Measurements from ENCODE around the gene B4GALT5.

The B4GALT5 gene

DNA sequence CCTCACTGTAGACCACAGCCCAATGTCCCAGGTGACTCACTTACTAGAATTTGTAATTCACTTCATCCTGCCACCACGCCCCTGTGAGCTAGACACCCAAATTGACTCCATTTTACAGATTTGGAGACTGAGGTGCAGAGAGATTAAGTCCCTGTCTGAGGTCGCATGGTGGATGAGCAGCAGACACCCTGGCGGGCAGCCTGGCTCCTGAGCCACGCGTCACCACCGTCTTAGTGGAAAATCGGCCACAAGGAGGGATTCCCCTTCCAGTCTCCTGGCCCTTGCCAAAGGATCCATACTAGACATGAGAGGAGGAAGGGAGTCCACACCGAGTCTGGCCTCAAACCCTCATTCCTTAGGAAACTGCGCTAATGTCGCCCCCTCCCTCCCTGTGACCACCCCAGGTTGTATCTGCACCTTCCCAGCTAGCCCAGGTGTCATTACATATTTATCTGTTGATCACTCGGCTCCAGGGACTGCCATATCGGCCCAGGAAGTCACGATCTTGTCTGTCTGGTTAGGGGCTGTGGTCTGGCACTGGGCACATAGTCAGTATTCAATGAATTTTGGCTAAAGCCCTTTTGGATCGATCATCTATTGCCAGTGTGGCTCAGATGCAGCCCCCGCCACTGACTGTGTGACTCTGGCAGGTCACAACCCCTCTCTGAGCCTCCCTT lies 120.1 kb downstream of the B4GALT5 start:
- H3K27ac Mint-ChIP-seq: peak overlapping the region; percentile 94 to 95
- H3K9me3 Mint-ChIP-seq: peaks cover 7 to 9% of the 10 kb centered on the region in 2 donors
- H3K27me3 Mint-ChIP-seq: peaks cover 11% of the 10 kb centered on the region
- peak overlapping the region; percentile 75 to 82 for H3K4me3 Mint-ChIP-seq
- no peak for ATAC-seq
- peak in 1 of 2 donors; percentile 38 for DNase-seq
- peaks cover 78% of the 10 kb centered on the region for H3K4me1 Mint-ChIP-seq

- H3K9me3 Mint-ChIP-seq: peaks cover 7 to 9% of the 10 kb centered on the region in 2 donors
- peaks cover 74% of the 10 kb centered on the region for H3K4me1 Mint-ChIP-seq
- H3K27ac Mint-ChIP-seq: peak overlapping the region in 1 of 2 donors; percentile 63
Measured at GRCh38 chr20:49592120-49592519, 121.6 kb downstream of the B4GALT5 start.

DNA sequence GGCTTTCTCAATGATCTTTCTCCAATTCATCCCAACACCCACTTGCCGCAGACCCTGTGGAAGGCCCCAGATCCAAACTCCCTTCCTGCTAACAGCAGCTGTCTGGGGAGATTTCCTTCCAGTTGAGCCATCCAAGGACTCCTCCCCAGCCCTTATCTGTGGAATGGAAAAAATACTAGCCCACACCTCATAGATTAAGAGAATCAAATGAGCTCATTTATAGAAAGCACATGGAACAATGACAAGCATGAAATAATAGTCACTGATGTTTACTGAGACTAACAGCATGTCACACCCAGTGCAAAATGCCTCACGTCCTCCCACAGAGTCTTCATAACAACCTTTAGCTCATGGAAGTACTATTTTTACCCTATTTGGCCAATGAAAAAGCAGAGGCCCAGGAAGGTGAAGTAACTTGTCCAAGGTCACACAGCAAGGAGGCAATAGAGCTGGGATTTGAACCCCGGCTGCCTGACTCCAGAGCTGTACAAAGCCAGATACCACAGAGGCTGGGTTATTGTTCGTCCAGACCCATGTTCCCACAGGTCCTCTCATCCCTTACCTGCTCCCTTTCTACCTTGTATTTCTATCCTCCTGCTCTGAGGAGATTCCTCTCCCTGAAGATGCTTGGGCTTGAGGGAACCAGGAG lies 122.3 kb downstream of the B4GALT5 start:
- ATAC-seq (peak; percentile 16), DNase-seq (no peak)
- H3K9me3 Mint-ChIP-seq: peaks cover 7 to 9% of the 10 kb centered on the region in 2 donors
- peak overlapping the region; percentile 8 to 55 for H3K4me3 Mint-ChIP-seq
- peaks cover 69% of the 10 kb centered on the region for H3K4me1 Mint-ChIP-seq
- H3K27me3 Mint-ChIP-seq: peaks cover 19% of the 10 kb centered on the region
- H3K27ac Mint-ChIP-seq: peak overlapping the region; percentile 80 to 98

More at GRCh38 chr20:49592120-49592519, 121.6 kb downstream of the B4GALT5 start:
- DNase-seq (no peak), ATAC-seq (no peak)
- Mint-ChIP-seq H3K4me3 (peak overlapping the region; percentile 0 to 6), H3K27me3 (peaks cover 15% of the 10 kb centered on the region)

- no peak for ATAC-seq
- Mint-ChIP-seq H3K4me1 (peaks cover 60% of the 10 kb centered on the region), H3K27me3 (peaks cover 25% of the 10 kb centered on the region), H3K9me3 (peaks cover 7 to 9% of the 10 kb centered on the region in 2 donors), H3K27ac (peak overlapping the region; percentile 42 to 43), H3K4me3 (peak overlapping the region in 1 of 2 donors; percentile 34)
- no peak for DNase-seq
Measured at GRCh38 chr20:49590163-49591017, 123.3 kb downstream of the B4GALT5 start.

GRCh38 chr20:49589747-49590146 lies 123.9 kb downstream of the B4GALT5 start:
- H3K4me3 Mint-ChIP-seq: no peak overlapping the region
- H3K27me3 Mint-ChIP-seq: peaks cover 31% of the 10 kb centered on the region
- H3K4me1 Mint-ChIP-seq: peaks cover 53% of the 10 kb centered on the region
- H3K27ac Mint-ChIP-seq: peak overlapping the region in 1 of 2 donors; percentile 12
- peaks cover 7 to 9% of the 10 kb centered on the region in 2 donors for H3K9me3 Mint-ChIP-seq
- DNase-seq (no peak), ATAC-seq (no peak)

- Mint-ChIP-seq H3K9me3 (peaks cover 8 to 15% of the 10 kb centered on the region in 2 donors), H3K4me1 (peaks cover 27% of the 10 kb centered on the region), H3K4me3 (no peak overlapping the region), H3K27ac (no peak overlapping the region), H3K27me3 (peaks cover 54% of the 10 kb centered on the region)
- ATAC-seq: no peak
- DNase-seq: no peak
Measured at GRCh38 chr20:49587111-49587570, 126.5 kb downstream of the B4GALT5 start.

DNA sequence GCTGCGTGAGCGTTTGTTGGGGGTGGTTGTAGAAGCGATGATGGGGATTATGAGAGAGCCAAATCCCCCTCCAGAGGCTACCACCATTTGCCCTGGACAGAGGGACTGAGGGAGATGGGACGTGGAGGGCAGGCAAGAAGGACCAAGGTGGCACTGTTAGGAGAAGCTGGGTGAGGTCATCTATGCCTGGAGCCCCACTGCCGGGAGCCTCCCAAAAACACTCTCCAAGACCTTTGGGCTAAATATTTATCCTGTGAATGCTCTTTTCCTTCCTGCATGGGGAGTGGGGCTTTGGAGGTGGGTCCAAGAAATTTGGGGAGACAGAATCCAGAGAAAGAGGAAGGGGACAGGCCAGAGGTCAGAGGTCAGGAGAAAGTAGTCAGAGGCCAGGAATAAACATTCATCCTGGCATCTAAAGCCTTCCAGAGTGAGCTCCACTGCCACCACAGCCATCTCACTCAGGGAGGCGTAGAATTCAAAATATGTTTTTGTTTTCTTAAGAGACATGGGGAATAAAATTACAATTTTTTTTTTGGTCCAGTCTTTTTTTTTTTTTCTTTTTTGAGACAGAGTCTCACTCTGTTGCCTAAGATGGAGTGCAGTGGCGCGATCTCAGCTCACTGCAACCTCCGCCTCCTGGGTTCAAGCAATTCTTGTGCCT lies 128.0 kb downstream of the B4GALT5 start:
- H3K9me3 Mint-ChIP-seq: peaks cover 4 to 15% of the 10 kb centered on the region in 2 donors
- no peak overlapping the region for H3K4me3 Mint-ChIP-seq
- H3K27ac Mint-ChIP-seq: peak overlapping the region in 1 of 2 donors; percentile 89
- DNase-seq: no peak
- H3K27me3 Mint-ChIP-seq: peaks cover 68% of the 10 kb centered on the region
- peaks cover 13% of the 10 kb centered on the region for H3K4me1 Mint-ChIP-seq
- ATAC-seq: no peak

GRCh38 chr20:49584418-49585382 lies 129.0 kb downstream of the B4GALT5 start:
- Mint-ChIP-seq H3K27me3 (peaks cover 64% of the 10 kb centered on the region), H3K27ac (peak overlapping the region; percentile 84 to 89), H3K4me3 (no peak overlapping the region), H3K9me3 (peaks cover 4 to 8% of the 10 kb centered on the region in 2 donors), H3K4me1 (peaks cover 3% of the 10 kb centered on the region)
- no peak for ATAC-seq
- DNase-seq: no peak

GRCh38 chr20:49583669-49584417 lies 129.8 kb downstream of the B4GALT5 start:
- Mint-ChIP-seq H3K4me1 (no peaks in the 10 kb centered on the region), H3K27ac (no peak overlapping the region), H3K4me3 (no peak overlapping the region), H3K9me3 (peaks cover 4 to 8% of the 10 kb centered on the region in 2 donors), H3K27me3 (peaks cover 70% of the 10 kb centered on the region)
- no peak for ATAC-seq
- DNase-seq: no peak

DNA sequence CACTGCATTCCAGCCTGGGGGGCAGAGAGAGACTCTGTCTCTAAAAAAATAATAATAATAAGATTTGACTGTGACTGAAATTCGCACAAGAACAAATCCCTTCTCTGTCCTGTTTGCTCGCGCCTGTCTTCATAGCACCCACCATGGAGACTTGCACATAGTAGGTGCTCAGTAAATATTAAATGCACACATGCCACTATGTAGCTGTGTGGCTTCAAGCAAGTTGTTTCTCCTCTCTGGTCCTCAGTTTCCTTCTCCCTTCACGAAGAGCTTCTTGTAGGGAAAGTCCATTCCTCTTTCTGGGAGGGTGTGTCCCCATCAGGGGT lies 130.4 kb downstream of the B4GALT5 start:
- no peak for DNase-seq
- no peaks in the 10 kb centered on the region for H3K4me1 Mint-ChIP-seq
- peaks cover 75% of the 10 kb centered on the region for H3K27me3 Mint-ChIP-seq
- no peak overlapping the region for H3K27ac Mint-ChIP-seq
- ATAC-seq: no peak
- peaks cover 4 to 8% of the 10 kb centered on the region in 2 donors for H3K9me3 Mint-ChIP-seq
- no peak overlapping the region for H3K4me3 Mint-ChIP-seq

Measured in stimulated activated naive CD8-positive, alpha-beta T cell treated with anti-CD3 and anti-CD28 coated beads, Interleukin-15, amount 100 ng/mL, for 72 hours (primary cell).